Right forelimb (tissue), 1 donor: ENCODE measurements around the gene HEPACAM.
A peak's percentile ranks its signal among the peaks of the same experiment; 100 is the strongest.

ENCODE experiments used
- DNase-seq: peaks from one replicate; pipeline ENCODE4 v3.0.0-alpha.2; 2018

The HEPACAM gene

DNA sequence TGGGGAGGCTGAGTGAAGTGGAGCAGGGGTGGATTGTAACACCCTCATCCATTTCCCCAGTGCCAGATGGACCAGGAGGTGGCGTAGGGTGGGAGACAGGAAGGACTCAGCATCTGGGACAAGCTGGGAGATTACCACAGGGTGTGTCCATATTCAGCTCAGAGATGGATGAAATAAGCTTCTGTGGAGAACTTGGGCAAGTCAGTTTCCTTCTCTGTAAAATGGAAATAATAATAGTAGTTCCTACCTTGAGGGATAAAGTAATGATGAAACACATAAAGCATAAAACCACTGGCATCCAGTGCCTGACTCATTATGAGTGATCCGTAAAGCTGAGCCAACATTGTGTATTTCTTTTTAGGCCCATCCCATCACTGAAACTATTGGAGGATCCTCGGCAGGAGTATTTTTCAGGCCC lies 37.6 kb downstream of the HEPACAM start:
- DNase-seq: no peak

DNA sequence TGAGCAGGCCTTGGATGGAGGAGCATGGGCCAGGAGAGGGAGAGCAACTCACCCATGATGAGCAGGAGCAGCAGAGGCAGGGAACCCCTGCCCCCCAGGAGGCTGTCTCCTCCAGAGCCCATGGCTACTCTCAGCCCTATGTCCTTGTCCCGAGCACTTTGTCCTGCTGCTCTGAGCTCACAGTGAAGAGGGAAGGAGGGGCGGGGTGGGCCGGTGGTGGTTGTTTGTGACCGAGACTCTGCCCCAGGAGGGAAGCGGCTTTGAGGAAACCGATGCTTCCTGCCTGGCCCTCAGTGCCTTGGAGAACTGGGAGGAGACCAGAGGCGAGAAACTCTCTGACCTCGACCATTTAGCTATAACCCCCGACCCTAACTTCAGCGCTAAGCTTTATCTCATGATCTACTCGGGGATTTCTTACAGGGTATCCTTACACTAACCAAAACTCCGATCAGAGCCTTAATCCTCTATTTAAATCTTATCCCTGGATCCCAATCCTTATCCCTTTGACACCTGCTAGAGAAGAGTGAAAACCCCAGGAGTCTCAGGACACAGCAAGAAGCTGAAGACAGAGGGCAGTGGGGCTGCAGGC lies 38.1 kb downstream of the HEPACAM start, which contains the start of gene ROBO4:
Gene ROBO4, minus strand, starts transcription at position 192 of the 589 bp plus-strand sequence. Its CDS starts 70 bp downstream, at position 122.
- DNase-seq: no peak

DNA sequence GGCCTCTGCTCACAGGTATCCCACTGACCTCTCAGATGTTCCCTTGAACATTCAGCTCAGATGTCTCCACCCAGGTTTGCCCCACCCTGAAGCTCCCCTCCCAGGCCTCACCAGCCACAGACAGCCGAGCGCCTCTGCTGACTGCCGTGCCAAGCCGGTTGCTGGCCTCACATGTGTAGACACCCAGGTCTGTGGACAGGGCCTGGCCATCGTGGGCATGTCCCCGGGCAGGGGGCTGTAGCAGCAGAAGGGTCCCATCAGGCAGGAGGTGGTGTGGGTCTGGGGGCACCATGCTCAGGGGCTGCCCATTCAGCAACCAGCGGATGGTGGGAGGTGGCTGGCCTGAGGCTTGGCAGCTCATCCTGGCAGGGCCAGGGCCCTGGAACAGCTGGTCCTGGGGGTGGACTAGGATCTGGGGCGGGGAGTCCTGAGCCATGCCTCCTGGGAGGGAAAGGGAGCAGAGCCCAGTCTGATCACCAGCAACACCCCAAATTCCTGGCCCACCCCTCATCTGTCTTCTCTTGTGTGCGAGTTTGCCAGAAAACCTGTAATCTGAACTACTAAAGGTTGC lies 38.9 kb downstream of the HEPACAM start:
- peak; percentile 64 for DNase-seq

DNA sequence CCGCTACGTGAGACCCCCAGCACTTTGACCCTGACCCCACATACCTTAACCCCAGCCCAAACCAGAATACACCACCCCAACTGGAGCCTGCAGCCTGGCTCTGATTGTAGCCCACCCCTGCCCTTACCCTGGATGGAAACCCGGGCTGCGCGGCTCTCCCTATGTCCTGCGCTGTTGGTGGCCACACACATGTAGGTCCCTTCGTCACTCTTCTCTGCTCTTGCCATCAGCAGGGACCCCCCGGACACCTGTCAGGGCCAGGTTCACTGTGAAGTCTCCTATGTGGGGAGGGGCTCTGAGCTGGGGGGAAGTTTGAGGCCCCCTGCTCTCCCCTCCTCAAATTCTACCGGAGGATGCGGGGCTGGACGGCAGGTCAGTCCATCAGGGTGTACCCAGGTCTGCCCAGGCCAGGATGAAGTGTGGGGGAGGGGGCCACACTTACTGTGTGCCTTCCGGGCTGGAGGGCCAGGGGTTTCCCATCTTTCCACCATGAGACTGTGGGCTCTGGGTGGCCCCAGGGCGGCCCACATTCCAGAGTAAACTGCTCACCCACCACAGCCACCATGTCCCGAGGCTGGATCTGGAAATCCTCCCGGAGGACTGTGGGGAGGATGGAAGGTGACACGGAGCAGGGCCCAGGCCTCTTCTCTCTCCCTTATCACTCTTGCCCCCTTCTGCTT lies 39.6 kb downstream of the HEPACAM start:
- no peak for DNase-seq

DNA sequence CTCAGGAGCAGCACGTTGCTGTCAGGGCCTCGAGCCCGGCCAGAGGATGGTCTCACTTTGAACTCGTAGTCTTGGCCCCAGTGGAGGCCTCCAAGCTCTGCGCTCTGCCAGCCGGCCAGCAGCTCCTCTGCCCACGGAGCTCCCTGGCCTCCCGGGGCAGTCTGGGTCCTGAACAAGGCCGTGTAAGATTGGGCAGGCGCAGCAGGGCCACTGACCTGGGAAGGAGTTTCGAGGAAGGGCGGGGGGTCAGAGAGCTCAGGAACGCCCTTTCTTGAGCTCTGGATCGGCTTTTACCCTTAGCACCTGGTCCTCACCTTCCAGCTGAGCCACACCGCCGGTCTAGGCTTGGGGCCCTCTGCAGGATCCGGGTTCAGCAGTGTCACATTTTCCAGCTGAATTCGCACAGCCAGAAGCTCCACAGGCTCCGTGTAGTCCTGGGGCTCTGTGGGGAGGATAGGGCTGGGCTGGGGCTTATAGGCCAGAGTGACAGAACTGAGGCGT lies 40.3 kb downstream of the HEPACAM start:
- DNase-seq: no peak

DNA sequence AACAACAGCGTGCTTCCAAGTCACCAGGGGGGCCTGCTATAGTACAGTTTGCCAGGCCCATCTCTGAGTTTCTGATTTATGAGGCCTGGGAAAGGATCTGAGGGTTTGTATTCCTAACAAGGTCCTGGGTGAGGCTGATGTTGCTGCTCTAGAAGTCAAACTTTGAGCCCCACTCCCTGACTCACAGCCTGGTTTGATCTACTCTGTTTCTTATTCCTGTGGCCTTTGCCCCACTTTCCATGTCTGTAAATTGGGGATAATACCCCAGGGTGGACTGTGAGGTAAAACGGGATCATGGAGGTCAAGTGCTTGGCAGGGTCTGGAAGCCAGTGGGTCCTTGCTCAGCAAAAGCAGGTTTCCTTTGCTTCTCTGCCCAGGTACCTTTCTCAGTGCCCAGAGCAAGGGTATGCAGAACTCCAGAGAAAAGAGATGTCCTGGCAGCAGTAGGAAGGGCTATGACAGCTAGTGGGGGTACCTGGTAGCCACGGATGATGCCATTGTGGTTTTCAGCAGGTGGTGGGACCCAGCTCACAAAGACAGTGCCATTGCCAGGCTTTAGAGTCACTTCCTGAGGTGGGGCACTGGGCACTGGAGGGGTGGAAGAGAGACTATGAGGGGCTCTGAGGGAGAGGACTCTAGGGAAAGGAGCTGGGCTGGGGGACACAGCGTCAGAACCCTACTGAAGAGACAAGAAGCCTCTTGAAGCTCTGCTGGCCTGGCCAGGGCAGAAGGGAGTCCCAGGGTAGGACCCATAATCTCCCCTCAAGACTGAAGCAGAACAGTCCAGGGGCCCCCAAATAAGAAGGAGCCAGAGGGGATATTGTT lies 41.0 kb downstream of the HEPACAM start:
- no peak for DNase-seq

DNA sequence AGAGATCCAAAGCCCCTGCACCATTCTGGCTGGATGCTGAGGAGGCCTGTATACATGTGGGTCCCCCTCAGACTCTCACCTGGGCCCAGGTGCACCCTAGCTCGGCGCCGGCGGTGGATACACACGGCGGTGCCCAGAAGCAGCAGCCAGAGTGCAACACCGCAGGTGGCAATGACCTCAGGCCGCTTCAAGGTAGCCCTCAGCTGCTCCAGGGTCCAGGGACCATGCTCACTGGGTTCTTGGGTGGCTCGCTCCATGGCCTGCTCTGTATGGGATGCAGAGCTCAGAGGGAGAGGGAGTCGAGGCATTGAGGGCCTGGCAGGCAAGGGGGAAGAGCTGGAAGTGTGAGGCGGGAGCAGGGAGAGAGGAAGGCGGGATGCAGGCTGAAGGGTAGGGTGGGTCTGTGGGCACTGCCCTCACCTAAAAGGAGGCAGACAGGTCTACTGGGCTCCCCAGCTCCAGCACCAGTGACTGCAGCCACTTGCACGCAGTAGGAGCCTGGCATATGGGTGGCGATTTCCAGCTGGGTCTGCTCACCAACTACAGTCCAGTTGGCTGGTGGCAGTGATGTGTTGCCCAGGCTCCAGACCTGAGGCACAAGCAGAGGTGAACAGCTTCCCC lies 42.0 kb downstream of the HEPACAM start:
- no peak for DNase-seq

DNA sequence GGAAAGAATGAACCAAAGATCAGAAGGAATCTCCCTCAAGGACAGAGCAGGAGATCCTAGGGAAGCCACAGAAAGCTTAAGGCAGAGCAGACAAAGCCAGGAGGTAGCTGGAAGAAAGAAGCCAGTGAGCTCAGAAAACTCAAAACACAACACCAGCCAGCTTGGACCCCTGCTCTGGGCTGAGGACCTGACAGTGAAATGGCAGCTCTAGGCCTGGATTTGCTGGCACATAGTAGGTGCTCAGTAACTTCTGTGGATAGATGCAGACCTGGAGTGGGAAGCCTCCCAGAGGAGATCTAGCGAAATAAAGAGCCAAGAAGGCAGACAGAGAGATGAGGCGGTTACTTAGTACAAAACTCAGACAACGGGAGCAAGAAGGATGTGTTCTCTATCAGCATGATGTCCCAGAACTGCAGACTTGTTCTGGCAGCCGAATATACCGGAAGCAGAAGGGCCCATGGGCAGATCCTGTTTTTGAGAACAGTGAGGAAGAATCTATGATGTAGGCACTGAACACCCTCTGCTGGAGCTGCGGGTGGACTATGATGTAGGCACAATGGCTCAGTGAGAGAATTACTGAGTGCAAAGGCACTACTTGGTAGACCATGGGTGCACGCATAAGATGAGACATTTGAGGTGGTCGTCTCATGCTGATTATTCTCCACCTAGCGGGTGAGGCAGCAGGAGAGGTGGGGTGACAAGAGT lies 42.9 kb downstream of the HEPACAM start:
- no peak for DNase-seq

DNA sequence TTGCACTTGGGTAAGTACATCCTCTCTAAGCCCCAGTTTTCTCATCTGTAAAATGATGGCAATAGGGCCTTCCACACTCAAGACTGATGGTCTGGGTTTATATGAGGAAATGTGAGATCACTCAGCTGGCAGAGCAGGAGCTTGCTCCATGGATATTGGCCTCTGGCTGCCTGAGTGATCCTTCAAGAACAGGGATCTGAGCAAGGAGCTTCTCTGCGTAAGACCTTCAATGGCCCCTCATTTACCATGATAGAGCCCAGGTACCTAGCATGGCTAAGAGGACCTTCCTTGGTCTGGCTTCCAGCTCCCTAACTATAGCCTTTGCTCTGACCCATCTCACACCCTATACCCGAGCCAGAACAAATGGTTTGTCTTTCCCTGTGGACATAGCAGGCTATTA lies 43.7 kb downstream of the HEPACAM start:
- DNase-seq: no peak

DNA sequence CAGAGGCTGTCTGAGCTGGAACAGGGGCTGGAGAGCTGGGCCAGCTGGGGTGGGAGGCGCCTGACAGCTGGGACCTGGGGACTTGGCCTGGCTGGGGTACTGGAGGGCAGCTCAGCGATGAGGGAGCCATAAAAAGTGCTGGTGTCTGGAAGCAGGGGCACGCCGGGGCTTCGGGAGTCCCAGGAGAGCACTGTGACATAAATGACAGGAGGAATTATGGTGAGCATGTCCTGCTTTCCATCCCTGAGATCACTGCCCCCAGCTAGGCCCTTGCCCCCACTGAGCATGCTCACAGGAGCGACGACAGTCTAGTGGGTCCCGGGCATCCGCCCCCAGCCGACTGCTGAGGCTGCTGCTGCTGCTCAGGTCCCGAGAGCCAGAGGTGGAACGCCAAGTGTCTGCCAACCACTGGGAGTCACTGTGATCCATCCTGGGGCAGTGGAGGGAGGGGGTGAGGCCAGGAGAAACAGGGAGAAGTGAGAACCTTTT lies 44.4 kb downstream of the HEPACAM start:
- no peak for DNase-seq

DNA sequence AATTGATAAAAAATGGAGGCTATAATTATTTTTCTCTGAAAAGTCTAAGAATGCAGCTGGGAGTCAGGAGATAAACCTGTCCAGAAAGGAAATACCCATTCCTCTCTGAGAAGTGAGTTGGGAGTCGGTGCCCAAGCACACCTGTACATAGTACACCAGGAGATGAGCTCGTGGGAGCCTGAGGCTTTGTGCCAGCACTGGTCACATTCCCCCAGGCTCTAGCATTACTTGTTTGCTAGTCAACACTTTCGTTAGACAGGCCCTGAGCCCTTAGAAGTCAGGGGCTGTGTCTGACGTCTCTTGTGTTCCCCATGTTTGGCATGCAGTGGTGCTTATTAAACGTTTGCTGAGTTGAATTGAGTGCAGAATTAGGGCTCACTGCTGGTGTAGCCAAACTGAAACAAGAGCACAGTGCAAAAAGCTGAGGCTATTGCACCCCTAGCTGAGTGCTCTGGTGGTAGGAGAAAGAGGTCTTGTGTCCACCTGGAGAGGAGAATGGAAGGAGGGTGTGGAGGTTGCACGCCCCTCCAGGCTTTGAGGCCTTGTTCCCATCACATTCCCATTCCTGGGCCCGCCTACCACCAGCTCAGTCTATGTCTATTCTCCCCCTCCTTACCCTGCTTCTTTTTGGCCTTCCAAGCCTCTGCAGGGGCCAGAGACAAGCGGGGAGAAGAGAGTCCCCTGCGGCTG lies 45.0 kb downstream of the HEPACAM start:
- no peak for DNase-seq

DNA sequence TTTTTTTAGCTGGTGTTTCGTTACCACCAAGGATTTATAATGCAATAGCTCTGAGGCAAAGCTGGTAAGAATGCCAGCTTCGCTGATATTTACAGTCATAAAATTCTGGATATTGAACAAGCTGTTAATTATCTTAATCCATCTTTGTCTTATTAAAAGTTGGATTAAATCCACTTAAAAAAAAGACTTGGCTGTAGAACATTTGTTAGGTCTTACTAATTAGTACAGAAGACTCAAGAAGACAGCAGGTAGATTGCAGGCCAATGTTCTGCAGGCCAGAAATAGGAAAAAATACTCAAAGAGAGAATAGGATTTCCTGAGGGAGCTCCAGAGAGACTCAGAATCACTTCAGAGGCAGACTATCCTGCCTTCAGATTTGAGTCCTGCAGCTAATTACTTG lies 45.7 kb downstream of the HEPACAM start:
- DNase-seq: no peak

DNA sequence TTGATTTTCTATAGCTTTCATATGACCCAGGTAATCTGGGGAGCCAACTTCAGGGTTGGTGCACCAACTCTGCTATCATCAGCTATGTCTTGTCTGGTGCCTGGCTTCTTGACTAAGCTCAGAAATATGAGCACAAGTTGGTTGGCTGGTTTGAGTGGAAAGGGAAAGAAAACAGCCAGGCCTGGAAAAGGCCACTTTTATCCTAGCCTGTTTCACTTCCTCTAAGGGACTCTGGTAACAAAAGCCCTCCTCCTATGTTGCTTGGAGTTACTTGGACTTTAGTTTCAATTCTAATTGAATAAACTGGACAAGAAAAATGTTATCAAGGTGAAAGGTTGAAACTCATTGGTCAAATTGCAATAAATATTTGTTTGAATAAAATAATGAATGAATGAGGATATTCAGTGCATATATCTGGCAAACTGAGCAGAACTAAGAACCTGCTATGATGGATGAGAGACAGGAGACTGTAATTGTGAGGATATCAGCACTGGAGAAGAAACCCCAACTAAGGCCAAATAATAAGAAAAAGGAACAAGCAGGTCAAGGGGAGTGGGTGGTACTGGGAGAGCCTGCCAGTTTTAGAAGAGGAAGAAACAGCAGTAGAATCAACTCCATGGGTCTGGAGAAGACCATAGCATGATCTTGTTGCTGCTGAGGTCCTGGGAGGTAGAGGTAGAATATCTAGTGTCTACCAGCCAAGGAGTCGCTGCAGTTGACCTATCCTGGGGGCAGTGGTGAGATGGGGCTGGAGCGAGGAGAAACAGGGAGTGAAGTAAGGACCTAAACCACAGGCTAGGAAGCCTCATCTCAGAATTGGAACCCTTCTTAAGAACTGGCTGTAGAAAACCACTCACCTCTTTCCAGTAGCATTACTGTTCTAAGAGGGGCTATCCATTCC lies 46.4 kb downstream of the HEPACAM start:
- no peak for DNase-seq

DNA sequence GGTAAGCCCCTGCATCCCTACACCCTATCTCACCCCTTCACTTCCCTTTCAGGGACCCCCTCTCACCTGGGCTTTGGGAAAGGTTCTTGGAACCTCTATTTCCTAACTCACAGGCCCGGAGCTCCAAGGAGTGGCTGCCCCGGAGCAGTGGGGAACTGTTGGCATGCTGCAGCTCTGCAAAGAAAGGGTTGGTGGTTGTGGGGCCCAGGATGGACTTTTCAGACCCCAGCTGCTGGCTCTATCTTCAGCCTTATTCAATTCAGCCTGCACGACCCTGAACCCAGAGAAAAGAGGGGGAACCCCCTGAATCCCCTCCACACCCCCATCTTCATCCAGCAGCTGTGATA lies 48.2 kb downstream of the HEPACAM start:
- DNase-seq: no peak

DNA sequence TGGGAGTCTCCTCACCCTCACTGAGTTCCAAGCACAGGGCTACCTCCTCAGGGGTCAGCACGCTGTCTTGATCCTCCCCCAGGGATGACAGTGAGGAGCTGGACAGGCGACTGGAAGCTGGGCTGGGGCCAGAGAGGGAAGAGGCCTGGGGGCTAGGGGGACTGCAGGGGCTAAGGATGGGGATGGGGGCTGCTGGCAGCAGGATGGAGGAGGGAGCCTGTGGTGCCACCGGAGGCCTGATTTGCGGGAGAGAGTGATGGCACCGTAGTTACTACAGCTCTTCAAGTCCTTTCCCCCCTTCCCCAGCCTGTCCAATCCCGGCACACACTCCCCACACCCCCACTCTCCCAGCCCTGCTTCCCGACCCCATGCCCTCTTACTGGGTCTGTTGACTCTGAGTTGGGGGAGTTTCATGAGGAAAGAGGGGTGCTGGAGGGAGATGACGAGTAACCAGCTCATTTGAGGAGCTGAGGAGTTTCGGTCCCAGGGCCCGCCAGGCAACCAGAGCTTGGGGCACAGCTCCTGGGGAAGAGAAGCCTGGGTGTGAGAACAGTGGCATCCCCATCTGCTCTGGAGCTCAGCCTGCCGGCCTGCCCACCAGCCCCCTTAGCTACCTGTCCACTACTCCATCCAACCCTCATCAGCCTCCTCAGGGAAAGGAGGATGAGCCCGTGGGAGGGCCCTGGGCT lies 48.7 kb downstream of the HEPACAM start:
- no peak for DNase-seq

DNA sequence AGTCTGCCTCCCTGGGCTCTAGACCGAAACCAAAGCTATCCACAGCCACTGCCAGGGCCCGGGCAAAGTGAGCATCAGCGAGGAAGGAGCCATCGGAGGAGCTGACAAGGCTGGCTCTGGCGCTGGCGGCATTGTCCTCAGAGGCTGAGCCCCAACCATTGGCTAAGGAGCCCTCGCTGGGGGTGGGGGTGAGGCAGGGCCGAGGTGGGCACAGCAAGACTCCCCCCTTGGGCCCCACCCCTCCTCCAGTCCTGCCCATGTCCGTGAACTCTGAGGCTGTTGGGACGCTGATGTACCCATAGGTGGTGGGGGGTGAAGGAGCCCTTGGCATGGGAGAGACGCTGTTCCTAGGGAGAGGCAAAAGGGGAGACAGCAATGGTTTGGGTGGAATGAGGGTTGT lies 49.4 kb downstream of the HEPACAM start:
- DNase-seq: no peak

DNA sequence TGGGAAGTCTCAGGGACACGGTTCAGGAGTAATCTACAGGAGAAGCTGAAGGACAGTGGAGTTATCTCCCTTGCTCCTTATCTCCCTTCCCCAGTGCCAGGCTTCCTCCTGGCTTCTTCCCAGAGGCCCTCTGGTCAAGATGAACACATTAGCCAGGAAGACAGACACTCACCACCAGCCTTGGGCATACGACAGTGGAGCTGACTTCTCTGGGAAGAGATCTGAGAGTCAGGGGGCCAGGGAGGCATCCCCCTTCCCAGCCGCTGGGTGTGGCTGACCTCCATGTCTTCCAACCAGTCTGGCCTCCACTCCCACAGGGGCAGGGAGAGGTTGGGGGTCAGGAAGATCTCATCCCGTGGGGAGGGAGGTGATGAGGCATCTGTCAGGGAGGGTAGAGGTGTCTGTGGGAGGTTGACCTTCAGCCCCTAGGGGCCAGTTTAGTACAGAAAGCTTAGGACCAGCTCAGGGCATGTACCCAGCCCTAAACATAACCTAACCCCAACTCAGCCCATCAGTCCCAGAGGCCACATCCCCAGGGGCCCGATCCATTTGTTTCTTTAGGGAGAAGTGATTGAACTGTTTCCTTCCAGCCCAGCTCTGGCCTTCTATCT lies 50.9 kb downstream of the HEPACAM start:
- DNase-seq: peak; percentile 37

DNA sequence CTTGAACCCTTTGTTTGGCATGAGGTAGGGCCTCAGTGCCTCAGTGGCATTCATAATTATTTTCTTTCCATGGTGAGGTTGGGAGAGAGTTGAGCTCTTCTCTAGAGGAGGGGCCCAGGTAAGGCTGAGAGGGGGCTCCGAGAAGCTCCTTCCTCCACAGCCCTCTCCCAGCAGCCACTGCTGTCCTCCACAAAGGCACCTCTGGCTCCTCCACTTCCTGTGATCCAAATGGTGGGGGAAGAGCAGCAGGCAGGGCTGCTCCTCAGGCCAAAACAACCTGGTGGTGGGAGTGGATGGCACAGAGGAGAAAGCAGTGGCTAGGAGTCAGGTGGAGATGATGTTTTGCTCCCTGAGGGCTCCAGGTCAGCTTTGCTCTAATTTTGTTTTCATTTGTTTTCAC lies 51.5 kb downstream of the HEPACAM start:
- DNase-seq: peak; percentile 10

DNA sequence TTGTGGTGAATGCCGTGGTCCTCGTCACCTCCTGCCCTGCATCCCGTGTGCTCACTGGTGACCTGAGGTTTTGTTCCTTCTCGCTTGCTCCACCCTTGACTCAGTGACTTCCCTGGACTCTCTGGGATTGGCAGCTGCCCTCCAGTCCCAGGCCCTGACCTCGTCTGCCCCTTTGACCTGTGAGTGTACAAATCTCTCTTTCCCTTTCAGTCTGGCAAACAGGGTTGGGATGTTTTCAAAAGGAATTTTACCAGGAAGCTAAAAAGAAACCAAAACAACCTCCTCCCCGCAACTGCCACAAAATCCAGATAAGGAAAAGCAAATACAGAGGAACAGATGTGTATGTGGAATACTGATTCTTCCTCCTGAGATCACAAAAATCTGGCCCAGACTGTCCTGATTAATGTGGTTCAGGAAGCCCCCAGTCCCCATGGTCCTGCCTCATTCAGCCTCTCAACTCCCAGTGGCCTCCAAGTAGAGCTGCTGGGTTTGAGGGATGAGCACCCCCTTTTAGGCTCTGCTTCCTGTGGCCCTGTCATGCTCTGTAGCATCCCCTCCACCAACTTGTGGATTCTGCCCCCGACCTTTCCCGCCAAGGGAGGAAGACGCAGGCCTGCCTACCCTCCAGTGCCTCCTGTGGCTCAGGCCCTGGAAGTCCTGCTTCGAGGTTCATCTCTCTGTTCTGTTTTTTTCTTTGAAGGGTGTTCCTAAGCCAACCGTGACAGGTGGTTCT lies 53.3 kb downstream of the HEPACAM start:
- DNase-seq: peak; percentile 36
